ENCODE measurements around the gene LRMDA. TPM values are rescaled to one million over a fixed set of nuclear protein-coding genes. Genes with fewer than 3 reads are reported as not detected.

LRMDA gene
- total RNA-seq, 2 donors from 2014 or later = 9.6 to 12.6 TPM

DNA sequence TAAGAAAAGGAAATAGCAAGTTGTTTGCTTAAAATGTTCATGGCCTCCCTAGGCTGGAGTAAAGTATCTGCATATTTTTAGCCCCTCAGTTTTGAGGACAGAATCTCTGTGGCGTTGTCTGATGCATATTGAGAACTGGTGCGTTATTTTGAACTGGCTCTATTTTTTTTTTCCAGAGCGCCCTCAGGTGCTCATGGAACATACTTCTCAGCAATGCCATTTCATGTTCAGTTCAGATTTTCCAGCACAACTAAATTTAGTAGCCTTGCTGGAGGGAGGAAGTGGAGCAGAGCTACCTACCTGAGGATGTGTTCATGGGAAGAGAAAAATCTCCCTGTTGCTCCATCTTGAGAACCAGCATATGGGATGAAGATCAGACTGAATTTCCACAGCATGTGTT is 870.5 kb downstream of the LRMDA start:
- DNase-seq (ENCODE audit: low spot score) = no peak
- no peaks in the 10 kb centered on the region for H3K36me3 ChIP-seq
- intact Hi-C loops (cut with DNase I) = loop anchor here (5.0 to 10.0 kb wide), 6 partner anchors 50 to 900 kb away; partner anchors contain the start of gene ZNF503
- no peak overlapping the region for H3K4me3 ChIP-seq
- H3K9me3 ChIP-seq = no peaks in the 10 kb centered on the region
- no peaks in the 10 kb centered on the region for H3K27me3 ChIP-seq (replicated peaks; ENCODE audit: insufficient read depth)
- WGBS = 61% methylated on average over 3 of the region's 3 CpGs
- no peak overlapping the region for H3K27ac ChIP-seq
- no peaks in the 10 kb centered on the region for H3K4me1 ChIP-seq (replicated peaks)
- TF ChIP-seq POLR2AphosphoS5 (IDR thresholded peaks at IDR 0.05) = no peak
- TF ChIP-seq POLR2A (IDR thresholded peaks at IDR 0.05) = no peak
- TF ChIP-seq, protein P1, sequence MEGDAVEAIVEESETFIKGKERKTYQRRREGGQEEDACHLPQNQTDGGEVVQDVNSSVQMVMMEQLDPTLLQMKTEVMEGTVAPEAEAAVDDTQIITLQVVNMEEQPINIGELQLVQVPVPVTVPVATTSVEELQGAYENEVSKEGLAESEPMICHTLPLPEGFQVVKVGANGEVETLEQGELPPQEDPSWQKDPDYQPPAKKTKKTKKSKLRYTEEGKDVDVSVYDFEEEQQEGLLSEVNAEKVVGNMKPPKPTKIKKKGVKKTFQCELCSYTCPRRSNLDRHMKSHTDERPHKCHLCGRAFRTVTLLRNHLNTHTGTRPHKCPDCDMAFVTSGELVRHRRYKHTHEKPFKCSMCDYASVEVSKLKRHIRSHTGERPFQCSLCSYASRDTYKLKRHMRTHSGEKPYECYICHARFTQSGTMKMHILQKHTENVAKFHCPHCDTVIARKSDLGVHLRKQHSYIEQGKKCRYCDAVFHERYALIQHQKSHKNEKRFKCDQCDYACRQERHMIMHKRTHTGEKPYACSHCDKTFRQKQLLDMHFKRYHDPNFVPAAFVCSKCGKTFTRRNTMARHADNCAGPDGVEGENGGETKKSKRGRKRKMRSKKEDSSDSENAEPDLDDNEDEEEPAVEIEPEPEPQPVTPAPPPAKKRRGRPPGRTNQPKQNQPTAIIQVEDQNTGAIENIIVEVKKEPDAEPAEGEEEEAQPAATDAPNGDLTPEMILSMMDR (IDR thresholded peaks at IDR 0.05) = no peak

DNA sequence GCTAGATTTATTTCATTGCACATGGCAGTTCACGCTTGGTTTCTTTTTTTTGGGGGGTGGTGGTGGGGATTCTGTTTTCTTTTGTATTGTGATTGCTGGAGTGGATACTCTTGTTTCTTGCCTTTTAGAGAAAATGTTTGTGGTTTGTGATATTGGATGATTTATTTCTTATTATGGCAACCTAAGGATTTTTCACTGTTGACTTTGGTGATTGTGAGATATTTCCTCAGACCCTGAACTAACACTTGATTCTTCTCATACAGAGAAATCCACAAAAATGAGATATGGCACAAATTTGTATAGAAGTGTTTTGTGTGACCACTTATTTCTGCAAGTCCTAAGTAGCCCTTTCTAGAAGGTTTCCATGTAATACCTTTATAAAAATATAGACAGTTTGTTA is 871.1 kb downstream of the LRMDA start:
- Histone ChIP-seq H3K27me3 (replicated peaks; ENCODE audit: insufficient read depth) (no peaks in the 10 kb centered on the region), H3K4me1 (replicated peaks) (no peaks in the 10 kb centered on the region), H3K9me3 (no peaks in the 10 kb centered on the region), H3K27ac (peak overlapping the region in 1 of 2 donors; percentile 28), H3K4me3 (no peak overlapping the region), H3K36me3 (no peaks in the 10 kb centered on the region)
- TF ChIP-seq POLR2A (IDR thresholded peaks at IDR 0.05) = no peak
- TF ChIP-seq, protein P1 (IDR thresholded peaks at IDR 0.05) = no peak
- TF ChIP-seq POLR2AphosphoS5 (IDR thresholded peaks at IDR 0.05) = no peak
- 94% methylated on average over 1 of the region's 1 CpG for WGBS
- DNase-seq (ENCODE audit: low spot score) = no peak
- intact Hi-C loops (cut with DNase I) = loop anchor here (5.0 to 10.0 kb wide), 6 partner anchors 50 to 900 kb away; partner anchors contain the start of gene ZNF503

DNA sequence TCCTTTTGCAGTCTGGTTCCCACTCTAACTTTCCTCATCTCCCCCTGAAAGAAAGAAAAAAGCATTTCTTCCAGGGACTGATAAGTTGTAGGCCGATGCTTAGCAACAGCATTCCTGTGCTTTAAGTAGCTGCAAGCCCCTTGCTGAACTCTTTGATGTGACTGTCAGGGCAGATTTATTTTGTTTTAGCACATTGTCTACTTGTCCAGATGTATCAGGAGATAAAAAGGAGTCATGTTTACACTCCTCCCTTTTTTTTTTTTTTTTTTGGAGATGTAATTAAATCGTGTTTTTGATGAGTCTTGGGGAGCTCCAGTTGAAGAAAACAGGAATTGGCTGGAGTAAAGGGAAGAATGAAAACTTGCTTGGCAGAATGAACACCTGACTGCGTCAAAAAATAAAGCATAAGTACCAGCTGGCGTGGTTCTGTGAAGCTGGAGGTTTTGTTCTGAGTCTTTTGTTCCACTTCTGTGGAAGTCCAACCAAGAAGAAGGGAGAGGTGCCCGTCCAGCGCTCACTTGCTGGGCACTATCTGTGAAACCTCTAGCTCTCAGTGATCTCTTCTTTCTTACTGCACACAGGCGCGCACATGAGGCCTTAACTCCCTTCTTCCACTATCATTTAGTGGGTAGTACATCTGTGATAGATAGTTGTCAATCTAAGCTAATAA is 871.7 kb downstream of the LRMDA start:
- DNase-seq (ENCODE audit: low spot score) = peak; percentile 53
- Histone ChIP-seq H3K27me3 (replicated peaks; ENCODE audit: insufficient read depth) (no peaks in the 10 kb centered on the region), H3K36me3 (no peaks in the 10 kb centered on the region), H3K4me3 (no peak overlapping the region), H3K27ac (peak overlapping the region in 1 of 2 donors; percentile 28), H3K4me1 (replicated peaks) (no peaks in the 10 kb centered on the region), H3K9me3 (no peaks in the 10 kb centered on the region)
- intact Hi-C loops (cut with DNase I) = loop anchor here (5.0 to 10.0 kb wide), 6 partner anchors 51 to 901 kb away; partner anchors contain the start of gene ZNF503
- no peak for TF ChIP-seq POLR2AphosphoS5 (IDR thresholded peaks at IDR 0.05)
- no peak for TF ChIP-seq POLR2A (IDR thresholded peaks at IDR 0.05)
- TF ChIP-seq, protein P1 (IDR thresholded peaks at IDR 0.05) = no peak
- WGBS = 22% methylated on average over 8 of the region's 8 CpGs

DNA sequence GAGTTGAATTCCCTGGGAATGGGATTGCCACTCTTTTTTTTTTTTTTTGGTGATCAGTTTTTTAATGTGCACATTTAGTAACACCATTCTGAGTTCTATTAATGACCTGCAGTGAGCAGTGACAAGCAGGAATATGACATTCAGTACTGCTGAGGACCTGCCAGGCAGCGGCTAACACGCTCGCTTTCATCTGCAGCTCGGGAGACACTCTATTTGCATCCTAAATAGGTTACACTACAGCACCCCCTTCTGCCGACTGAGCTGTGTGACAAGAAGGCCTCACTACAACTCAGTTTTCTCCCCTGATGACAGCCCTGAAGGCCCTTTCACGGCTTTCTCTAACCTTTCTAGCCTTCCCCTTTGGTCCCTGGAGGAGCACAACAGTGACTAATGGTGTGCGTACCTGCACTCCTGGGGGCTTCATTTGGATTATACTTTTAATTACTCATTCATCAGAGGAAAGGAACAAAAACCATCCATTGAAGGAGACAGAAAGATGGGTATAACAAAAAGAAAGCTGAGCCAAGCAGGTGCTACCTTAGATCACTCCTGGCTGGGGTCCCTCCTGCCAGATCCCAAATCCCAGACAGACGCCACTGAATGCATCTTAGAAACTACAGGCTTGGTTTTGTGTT is 872.4 kb downstream of the LRMDA start:
- 19% methylated on average over 8 of the region's 8 CpGs for WGBS
- Histone ChIP-seq H3K4me1 (replicated peaks) (no peaks in the 10 kb centered on the region), H3K27ac (peak overlapping the region in 1 of 2 donors; percentile 16), H3K9me3 (no peaks in the 10 kb centered on the region), H3K27me3 (replicated peaks; ENCODE audit: insufficient read depth) (no peaks in the 10 kb centered on the region), H3K36me3 (no peaks in the 10 kb centered on the region), H3K4me3 (no peak overlapping the region)
- intact Hi-C loops (cut with DNase I) = loop anchor here (5.0 to 10.0 kb wide), 6 partner anchors 51 to 901 kb away; partner anchors contain the start of gene ZNF503
- peak; percentile 83 for DNase-seq (ENCODE audit: low spot score)
- no peak for TF ChIP-seq POLR2A (IDR thresholded peaks at IDR 0.05)
- TF ChIP-seq, protein P1 (IDR thresholded peaks at IDR 0.05) = peak in 3 of 4 experiments; percentile 39 to 73 (median 69)
- peak; percentile 35 for TF ChIP-seq POLR2AphosphoS5 (IDR thresholded peaks at IDR 0.05)
